Prostate gland (tissue), 2 donors: ENCODE results near the gene ELMO1. TPM values are rescaled to one million over a fixed set of nuclear protein-coding genes. Genes with fewer than 3 reads are reported as not detected.

Experiments
- DNase-seq: peaks from one replicate; pipeline ENCODE4 v3.0.0-alpha.2; 2019; ENCODE audit warnings: low spot score
- H3K27ac ChIP-seq, 2 donors: fragments of 200-600 bp; sonication (generic); 2 replicates each; pipeline ENCODE4 v1.5.1; 2017 to 2019
- H3K27me3 ChIP-seq: fragments of 200-600 bp; sonication (generic); replicated peaks from 2 replicates; pipeline ENCODE4 v1.5.1; 2019; ENCODE audit not compliant: insufficient read depth
- H3K36me3 ChIP-seq, 2 donors: fragments of 200-600 bp; sonication (generic); 1 replicate in 1 of 2; 2 replicates in 1 of 2; pipeline versions ENCODE4 v1.5.1 to v1.8.1; 2017 to 2019
- H3K4me1 ChIP-seq: fragments of 200-600 bp; sonication (generic); replicated peaks from 2 replicates; pipeline ENCODE4 v1.5.1; 2019
- H3K4me3 ChIP-seq, 2 donors: fragments of 200-600 bp; sonication (generic); 2 replicates each; pipeline ENCODE4 v1.5.1; 2017 to 2019
- H3K9me3 ChIP-seq: fragments of 200-600 bp; sonication (generic); 2 replicates; pipeline ENCODE4 v1.5.1; 2017
- POLR2A ChIP-seq: fragments of 450-650 bp; IDR thresholded peaks from one replicate; pipeline ENCODE4 v1.6.1; 2016; ENCODE audit warnings: antibody characterized with exemption, mild to moderate bottlenecking
- POLR2AphosphoS5 ChIP-seq: sonication (generic); formaldehyde crosslinking; IDR thresholded peaks from one replicate; pipeline ENCODE4 v1.6.1; 2017; ENCODE audit warnings: antibody characterized with exemption
- WGBS: methylation state at CpG from one replicate; pipeline ENCODE4 v1.1.5; 2018; 5-methylcytosine and 5-hydroxymethylcytosine counted together
- intact Hi-C: fragments of 100-400 bp; cut with DNase I; formaldehyde crosslinking; loops from one replicate; pipeline ENCODE4 v1.14.2; 2022
- total RNA-seq, 2 donors: library from RNA; depleted of rRNA; stranded (reverse); fragments of >200 nt; gene quantifications; one replicate each; pipeline ENCODE4 v1.1.0, GENCODE V29; 2016
- TF ChIP-seq, protein P1 (sequence below), 4 experiments: fragments of 200-600 bp in 2 of 4; fragments of 450-650 bp in 2 of 4; sonication (generic) in 2 of 4; IDR thresholded peaks; 1 replicate in 3 of 4; 2 replicates in 1 of 4; pipeline ENCODE4 v1.5.1; 2016 to 2019; ENCODE audit warnings: antibody characterized with exemption in 4 of 4, mild to moderate bottlenecking in 2 of 4, moderate library complexity in 2 of 4

ELMO1 gene
- total RNA-seq, 2 donors from 2014 or later, result 6.7 to 19.3 TPM

DNA sequence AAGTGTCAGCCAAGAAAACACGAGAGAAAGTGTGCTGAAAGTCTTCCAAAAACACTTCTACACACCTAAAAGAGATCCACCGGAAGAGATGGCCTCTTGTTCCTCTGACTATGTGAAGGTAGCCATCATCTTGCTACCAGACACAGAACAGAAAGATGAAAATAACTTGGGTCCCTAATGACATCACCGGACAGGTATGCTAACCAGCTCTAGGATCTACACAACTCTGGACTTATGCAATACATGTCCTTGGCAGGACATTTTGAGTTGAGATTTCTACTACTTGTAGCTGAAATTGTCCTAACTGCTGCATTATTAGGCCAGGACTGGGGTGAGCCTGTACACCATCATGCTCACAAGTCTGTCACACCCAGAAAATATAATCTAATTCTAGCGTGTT lies 358.7 kb downstream of the ELMO1 start:
- intact Hi-C loops, result no loop called here
- no peaks in the 10 kb centered on the region for H3K4me1 ChIP-seq
- WGBS, result 85% methylated on average over 4 of the region's 4 CpGs
- no peaks in the 10 kb centered on the region for H3K36me3 ChIP-seq
- H3K9me3 ChIP-seq, result no peaks in the 10 kb centered on the region
- H3K4me3 ChIP-seq, result no peak overlapping the region
- TF ChIP-seq POLR2A (no peak), POLR2AphosphoS5 (no peak)
- TF ChIP-seq, protein P1, sequence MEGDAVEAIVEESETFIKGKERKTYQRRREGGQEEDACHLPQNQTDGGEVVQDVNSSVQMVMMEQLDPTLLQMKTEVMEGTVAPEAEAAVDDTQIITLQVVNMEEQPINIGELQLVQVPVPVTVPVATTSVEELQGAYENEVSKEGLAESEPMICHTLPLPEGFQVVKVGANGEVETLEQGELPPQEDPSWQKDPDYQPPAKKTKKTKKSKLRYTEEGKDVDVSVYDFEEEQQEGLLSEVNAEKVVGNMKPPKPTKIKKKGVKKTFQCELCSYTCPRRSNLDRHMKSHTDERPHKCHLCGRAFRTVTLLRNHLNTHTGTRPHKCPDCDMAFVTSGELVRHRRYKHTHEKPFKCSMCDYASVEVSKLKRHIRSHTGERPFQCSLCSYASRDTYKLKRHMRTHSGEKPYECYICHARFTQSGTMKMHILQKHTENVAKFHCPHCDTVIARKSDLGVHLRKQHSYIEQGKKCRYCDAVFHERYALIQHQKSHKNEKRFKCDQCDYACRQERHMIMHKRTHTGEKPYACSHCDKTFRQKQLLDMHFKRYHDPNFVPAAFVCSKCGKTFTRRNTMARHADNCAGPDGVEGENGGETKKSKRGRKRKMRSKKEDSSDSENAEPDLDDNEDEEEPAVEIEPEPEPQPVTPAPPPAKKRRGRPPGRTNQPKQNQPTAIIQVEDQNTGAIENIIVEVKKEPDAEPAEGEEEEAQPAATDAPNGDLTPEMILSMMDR (IDR thresholded peaks at IDR 0.05), result no peak
- H3K27ac ChIP-seq, result no peak overlapping the region
- no peaks in the 10 kb centered on the region for H3K27me3 ChIP-seq
- no peak for DNase-seq

DNA sequence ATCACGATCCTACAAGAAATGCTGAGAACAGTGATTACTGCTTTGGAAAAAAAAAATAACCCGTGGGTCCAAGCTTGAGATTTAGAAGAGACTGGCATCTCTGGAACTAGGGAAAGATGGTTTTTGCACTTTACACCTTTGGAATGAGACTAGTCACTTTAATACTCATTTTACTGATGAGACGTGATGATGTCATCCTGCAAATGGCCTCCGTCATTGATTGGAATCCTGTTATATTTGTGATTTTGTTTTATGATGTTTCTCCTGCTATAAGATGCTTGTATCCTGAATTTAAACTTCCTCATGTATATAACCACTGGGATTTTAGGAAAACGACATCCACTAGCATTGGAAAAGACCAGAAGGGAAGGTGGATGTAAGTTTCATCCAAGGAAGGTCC lies 363.1 kb downstream of the ELMO1 start:
- Histone ChIP-seq H3K36me3 (no peaks in the 10 kb centered on the region), H3K9me3 (no peaks in the 10 kb centered on the region), H3K27me3 (no peaks in the 10 kb centered on the region), H3K4me1 (no peaks in the 10 kb centered on the region), H3K4me3 (no peak overlapping the region), H3K27ac (no peak overlapping the region)
- DNase-seq, result no peak
- intact Hi-C loops, result no loop called here
- no peak for TF ChIP-seq POLR2AphosphoS5
- TF ChIP-seq POLR2A, result no peak
- TF ChIP-seq, protein P1 (IDR thresholded peaks at IDR 0.05), result no peak
- 94% methylated on average over 5 of the region's 5 CpGs for WGBS

DNA sequence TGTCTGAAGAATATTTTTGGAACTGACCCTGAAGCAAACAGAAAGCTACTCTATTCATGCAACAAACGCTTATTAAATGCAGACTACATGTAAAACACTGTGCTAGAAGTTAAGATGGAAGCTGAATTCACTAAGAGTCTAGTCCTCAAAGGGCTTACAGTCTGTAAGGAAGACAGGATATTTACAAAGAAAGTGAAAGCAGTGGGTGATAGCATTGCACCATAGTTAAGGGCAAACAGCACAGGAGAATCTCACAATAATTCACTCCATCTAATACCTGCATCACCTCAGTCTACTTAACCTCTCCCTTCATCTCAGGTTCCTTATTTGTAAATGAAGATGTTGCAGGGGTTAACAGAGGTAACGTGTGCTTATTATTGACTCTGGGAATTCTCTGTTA lies 364.4 kb downstream of the ELMO1 start:
- TF ChIP-seq POLR2AphosphoS5 (no peak), POLR2A (no peak)
- TF ChIP-seq, protein P1 (IDR thresholded peaks at IDR 0.05), result no peak
- H3K36me3 ChIP-seq, result no peaks in the 10 kb centered on the region
- no peaks in the 10 kb centered on the region for H3K9me3 ChIP-seq
- no peak overlapping the region for H3K4me3 ChIP-seq
- H3K4me1 ChIP-seq, result no peaks in the 10 kb centered on the region
- intact Hi-C loops, result no loop called here
- no peak for DNase-seq
- 70% methylated on average over 2 of the region's 2 CpGs for WGBS
- H3K27me3 ChIP-seq, result no peaks in the 10 kb centered on the region
- no peak overlapping the region for H3K27ac ChIP-seq

DNA sequence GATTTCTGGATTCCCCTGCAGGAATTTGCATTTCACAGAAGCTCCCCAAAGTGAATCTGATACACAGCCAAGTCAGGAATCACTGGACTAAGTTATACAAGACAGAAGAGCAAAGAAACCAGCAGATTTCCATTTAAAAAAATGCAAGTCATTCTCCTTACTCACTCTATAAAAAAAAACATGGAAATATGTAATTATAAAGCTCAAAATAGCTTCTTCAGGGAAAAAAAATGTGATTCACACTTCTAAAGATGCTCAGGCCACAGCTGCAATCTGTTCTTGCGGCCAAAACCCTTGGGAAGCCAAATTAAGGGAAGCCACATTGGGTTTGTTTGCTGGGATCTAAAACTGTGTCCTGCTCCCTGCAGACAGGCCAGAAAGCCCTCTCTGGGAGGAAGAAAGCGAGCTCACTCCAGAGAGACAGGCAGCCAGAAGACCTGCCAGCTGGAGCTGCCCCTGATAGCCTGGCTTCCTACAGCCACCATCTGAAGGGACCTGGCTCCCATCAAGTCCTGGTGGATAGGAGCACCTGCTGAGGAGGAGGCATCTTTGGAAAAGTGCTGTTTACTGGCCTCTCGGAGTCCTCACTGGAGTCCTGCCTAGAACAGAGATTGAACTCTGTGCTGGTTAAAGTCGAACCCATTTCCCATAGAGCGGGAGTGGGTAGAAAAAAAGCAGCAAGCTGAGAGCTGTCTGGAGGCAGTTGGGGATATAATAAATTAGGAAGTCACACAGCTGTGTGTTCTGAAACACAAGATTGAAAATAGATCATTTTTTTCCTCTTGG lies 365.2 kb downstream of the ELMO1 start:
- Histone ChIP-seq H3K36me3 (no peaks in the 10 kb centered on the region), H3K4me1 (no peaks in the 10 kb centered on the region), H3K9me3 (no peaks in the 10 kb centered on the region), H3K27me3 (no peaks in the 10 kb centered on the region), H3K27ac (no peak overlapping the region), H3K4me3 (no peak overlapping the region)
- intact Hi-C loops, result no loop called here
- WGBS, result 78% methylated on average over 5 of the region's 5 CpGs
- TF ChIP-seq POLR2AphosphoS5 (no peak), POLR2A (no peak)
- TF ChIP-seq, protein P1 (IDR thresholded peaks at IDR 0.05), result no peak
- DNase-seq, result no peak

DNA sequence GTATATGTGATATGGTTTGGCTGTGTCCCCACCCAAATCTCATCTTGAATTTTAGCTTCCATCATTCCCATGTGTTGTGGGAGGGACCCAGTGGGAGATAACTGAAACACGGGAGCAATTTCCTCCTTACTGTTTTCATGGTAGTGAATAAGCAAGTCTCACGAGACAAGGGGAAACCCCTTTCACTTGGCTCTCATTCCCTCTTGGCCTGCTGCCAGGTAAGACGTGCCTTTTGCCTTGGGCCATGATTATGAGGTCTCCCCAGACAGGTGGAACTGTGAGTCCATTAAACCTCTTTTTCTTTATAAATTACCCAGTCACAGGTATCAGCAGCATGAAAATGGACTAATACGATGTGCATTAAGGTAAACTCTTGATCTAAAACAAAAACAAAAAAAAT lies 367.2 kb downstream of the ELMO1 start:
- no peak for TF ChIP-seq POLR2A
- TF ChIP-seq, protein P1 (IDR thresholded peaks at IDR 0.05), result no peak
- WGBS, result 21% methylated on average over 4 of the region's 4 CpGs
- intact Hi-C loops, result no loop called here
- no peak overlapping the region for H3K4me3 ChIP-seq
- no peaks in the 10 kb centered on the region for H3K4me1 ChIP-seq
- no peaks in the 10 kb centered on the region for H3K9me3 ChIP-seq
- H3K27me3 ChIP-seq, result no peaks in the 10 kb centered on the region
- DNase-seq, result no peak
- no peak overlapping the region for H3K27ac ChIP-seq
- no peaks in the 10 kb centered on the region for H3K36me3 ChIP-seq
